H1 (cell line): Measurements from ENCODE around the gene RPRML. TPM values are rescaled to one million over a fixed set of nuclear protein-coding genes. Genes with fewer than 3 reads are reported as not detected.

Experiments
- CTCF ChIA-PET: fragments of 300-600 bp; sonication (Branson Sonifier 250); formaldehyde crosslinking; loops from one replicate; lab custom pipeline; 2021; ENCODE audit not compliant: partially characterized antibody; lab: Charles Lee
- POLR2A ChIA-PET: fragments of 300-600 bp; sonication (Branson Sonifier 250); formaldehyde crosslinking; loops from one replicate; lab custom pipeline; 2021; ENCODE audit warnings: inconsistent platforms; ENCODE audit not compliant: partially characterized antibody; lab: Charles Lee
- DNase-seq, 2 experiments: peaks; one replicate each; pipeline versions ENCODE4 v3.0.0 to v3.0.0-alpha.2; 2010 to 2022; ENCODE audit warnings: low spot score in 2 of 2, low read depth in 1 of 2, mixed read lengths in 1 of 2
- FAIRE-seq: peaks from 2 replicates; lab custom pipeline; 2011; peaks lifted over from hg19 to GRCh38; lab: Jason Lieb, UNC
- H2AFZ ChIP-seq: 2 replicates; pipeline ENCODE4 v1.8.1; 2012; ENCODE audit warnings: low read length, inconsistent platforms
- H2AK5ac ChIP-seq: 2 replicates; pipeline ENCODE4 v1.6.1; 2013; ENCODE audit warnings: low read depth, low read length
- H2BK120ac ChIP-seq: replicated peaks from 2 replicates; pipeline ENCODE3; 2013; ENCODE audit warnings: low read depth, low read length, inconsistent platforms
- H2BK12ac ChIP-seq: 2 replicates; pipeline ENCODE4 v1.6.1; 2013; ENCODE audit warnings: low read depth, low read length
- H2BK15ac ChIP-seq: 2 replicates; pipeline ENCODE4 v1.6.1; 2013; ENCODE audit warnings: low read length
- H2BK20ac ChIP-seq: 2 replicates; pipeline ENCODE4 v1.6.1; 2013; ENCODE audit warnings: low read length
- H2BK5ac ChIP-seq: 2 replicates; pipeline ENCODE4 v1.6.1; 2013; ENCODE audit warnings: low read depth, low read length
- H3K14ac ChIP-seq: 2 replicates; pipeline ENCODE4 v1.6.1; 2013; ENCODE audit warnings: inconsistent platforms; ENCODE audit not compliant: insufficient read length
- H3K18ac ChIP-seq: 2 replicates; pipeline ENCODE4 v1.6.1; 2013; ENCODE audit warnings: low read length; ENCODE audit errors: extremely low read depth
- H3K23ac ChIP-seq: 2 replicates; pipeline ENCODE4 v1.6.1; 2013; ENCODE audit warnings: inconsistent platforms; ENCODE audit not compliant: insufficient read length
- H3K23me2 ChIP-seq: 2 replicates; pipeline ENCODE4 v1.6.1; 2013; ENCODE audit warnings: low read depth, low read length
- H3K27ac ChIP-seq: 2 replicates; pipeline ENCODE4 v1.6.1; 2011; ENCODE audit warnings: low read depth, low read length, inconsistent platforms
- H3K27me3 ChIP-seq, 4 experiments: replicated peaks in 1 of 4; 1 replicate in 1 of 4; 2 replicates in 3 of 4; pipeline versions ENCODE4 v1.6.1 to v1.8.1; 2011 to 2013; ENCODE audit warnings: low read length in 3 of 4, mild to moderate bottlenecking in 3 of 4, inconsistent platforms in 2 of 4, mixed read lengths in 2 of 4, moderate library complexity in 1 of 4; ENCODE audit not compliant: control insufficient read depth in 3 of 4, insufficient read depth in 3 of 4; ENCODE audit errors: extremely low read depth in 1 of 4
- H3K36me3 ChIP-seq, 4 experiments: 2 replicates each; pipeline versions ENCODE4 v1.6.1 to v1.8.1; 2011 to 2013; ENCODE audit warnings: mild to moderate bottlenecking in 4 of 4, low read length in 3 of 4, moderate library complexity in 2 of 4, control low read depth in 1 of 4, inconsistent platforms in 1 of 4; ENCODE audit not compliant: insufficient read depth in 4 of 4, control insufficient read depth in 2 of 4
- H3K4ac ChIP-seq: replicated peaks from 2 replicates; pipeline ENCODE3; 2013; ENCODE audit warnings: low read length, low read depth, mixed read lengths, inconsistent platforms; ENCODE audit not compliant: insufficient read length
- H3K4me1 ChIP-seq, 4 experiments: replicated peaks in 1 of 4; 1 replicate in 1 of 4; 2 replicates in 3 of 4; pipeline versions ENCODE4 v1.6.1 to v1.8.1; 2011 to 2013; ENCODE audit warnings: low read length in 3 of 4, inconsistent platforms in 2 of 4, mixed read lengths in 1 of 4; ENCODE audit not compliant: insufficient read depth in 4 of 4, control insufficient read depth in 3 of 4
- H3K4me2 ChIP-seq, 2 experiments: 2 replicates each; pipeline versions ENCODE4 v1.6.1 to v1.8.1; 2011 to 2013; ENCODE audit warnings: low read depth in 2 of 2, low read length in 2 of 2, control low read depth in 1 of 2, inconsistent platforms in 1 of 2, mild to moderate bottlenecking in 1 of 2; ENCODE audit not compliant: insufficient read depth in 1 of 2
- H3K4me3 ChIP-seq, 4 experiments: fragments of 200-600, 300-600 bp in 1 of 4; sonication (generic), shearing (Covaris generic), sonication (Bioruptor Twin) in 1 of 4; 2 replicates each; pipeline versions ENCODE4 v1.5.1 to v1.8.1; 2011 to 2016; ENCODE audit warnings: low read length in 4 of 4, low read depth in 3 of 4, control low read depth in 2 of 4, inconsistent platforms in 2 of 4, mild to moderate bottlenecking in 2 of 4, mixed read lengths in 1 of 4, moderate library complexity in 1 of 4; ENCODE audit not compliant: insufficient read depth in 2 of 4; ENCODE audit errors: extremely low read depth in 1 of 4
- H3K56ac ChIP-seq: replicated peaks from 2 replicates; pipeline ENCODE3; 2013; ENCODE audit warnings: low read depth, mild to moderate bottlenecking, mixed read lengths, low read length, inconsistent platforms; ENCODE audit not compliant: insufficient read length
- H3K79me1 ChIP-seq: 2 replicates; pipeline ENCODE4 v1.6.1; 2013; ENCODE audit warnings: low read depth, low read length, control low read depth
- H3K79me2 ChIP-seq, 2 experiments: 2 replicates each; pipeline versions ENCODE4 v1.6.1 to v1.8.1; 2012 to 2013; ENCODE audit warnings: low read length in 2 of 2, mild to moderate bottlenecking in 2 of 2, inconsistent platforms in 1 of 2; ENCODE audit not compliant: insufficient read depth in 2 of 2, control insufficient read depth in 1 of 2
- H3K9ac ChIP-seq, 4 experiments: replicated peaks in 1 of 4; 1 replicate in 1 of 4; 2 replicates in 3 of 4; pipeline versions ENCODE4 v1.6.1 to v1.8.1; 2011 to 2013; ENCODE audit warnings: low read depth in 3 of 4, low read length in 3 of 4, control low read depth in 2 of 4, mild to moderate bottlenecking in 2 of 4, moderate library complexity in 2 of 4, inconsistent platforms in 1 of 4; ENCODE audit errors: extremely low read depth in 1 of 4
- H3K9me3 ChIP-seq, 2 experiments: 2 replicates each; pipeline versions ENCODE4 v1.6.1 to v1.8.1; 2012 to 2013; ENCODE audit warnings: mild to moderate bottlenecking in 2 of 2, moderate library complexity in 2 of 2, control low read depth in 1 of 2, inconsistent platforms in 1 of 2, low read depth in 1 of 2, low read length in 1 of 2, mixed read lengths in 1 of 2; ENCODE audit not compliant: insufficient read depth in 2 of 2
- H4K20me1 ChIP-seq, 2 experiments: replicated peaks in 1 of 2; 2 replicates each; pipeline versions ENCODE3 to v1.8.1; 2011 to 2013; ENCODE audit warnings: inconsistent platforms in 2 of 2, low read length in 2 of 2, mild to moderate bottlenecking in 1 of 2; ENCODE audit not compliant: insufficient read depth in 2 of 2, control insufficient read depth in 1 of 2
- H4K5ac ChIP-seq: 2 replicates; pipeline ENCODE4 v1.6.1; 2013; ENCODE audit warnings: low read length, low read depth, mixed read lengths, inconsistent platforms; ENCODE audit not compliant: insufficient read length
- H4K8ac ChIP-seq: 2 replicates; pipeline ENCODE4 v1.8.0; 2013; ENCODE audit warnings: mild to moderate bottlenecking, moderate library complexity, low read length, inconsistent platforms; ENCODE audit not compliant: insufficient read depth; ENCODE audit errors: extremely low read depth
- H4K91ac ChIP-seq: replicated peaks from 2 replicates; pipeline ENCODE3; 2013; ENCODE audit warnings: low read length, mixed read lengths, inconsistent platforms; ENCODE audit not compliant: insufficient read length
- CREB1 ChIP-seq: IDR thresholded peaks from 2 replicates; pipeline ENCODE4 v1.6.1; 2012; ENCODE audit warnings: inconsistent platforms
- EGR1 ChIP-seq: IDR thresholded peaks from 2 replicates; pipeline ENCODE4 v1.6.1; 2011; ENCODE audit warnings: low read depth, low read length, borderline replicate concordance
- KDM1A ChIP-seq: fragments of 200-600, 300-600 bp; sonication (generic); IDR thresholded peaks from 2 replicates; pipeline ENCODE4 v1.7.1; 2016; ENCODE audit warnings: mild to moderate bottlenecking, low read length, borderline replicate concordance
- SUZ12 ChIP-seq: fragments of 200-600 bp; sonication (generic); IDR thresholded peaks from 2 replicates; pipeline ENCODE4 v1.6.1; 2012; ENCODE audit warnings: mild to moderate bottlenecking, inconsistent platforms, low read length, moderate library complexity, mixed read lengths
- WGBS, 2 experiments: shearing (Covaris generic) in 1 of 2; methylation state at CpG; one replicate each; pipeline versions ENCODE4 v1.1.6 to v1.1.7; 2013 to 2015; ENCODE audit warnings: low lambda C conversion rate in 2 of 2, mixed read lengths in 2 of 2, inconsistent platforms in 1 of 2, low coverage in 1 of 2, missing lambda C conversion rate in 1 of 2; ENCODE audit not compliant: insufficient replicate concordance in 2 of 2, insufficient coverage in 1 of 2, insufficient read length in 1 of 2; ENCODE audit errors: extremely low coverage in 1 of 2, missing lambda C conversion rate in 1 of 2; 5-methylcytosine and 5-hydroxymethylcytosine counted together
- polyA plus RNA-seq, 7 experiments: library from polyadenylated mRNA; depleted of rRNA in 3 of 7; stranded (reverse) in 5 of 7; unstranded in 2 of 7; fragments of >200 nt in 5 of 7; fragments of 200-250 nt in 2 of 7; gene quantifications; 1 replicate in 5 of 7; 2 replicates in 1 of 7; 4 replicates in 1 of 7; pipeline versions ENCODE4 v1.2.1 to v1.2.3, GENCODE V29; 2011 to 2013; ENCODE audit warnings: missing spikeins in 2 of 7, mixed read lengths in 2 of 7
- total RNA-seq: library from RNA; stranded (reverse); fragmentation: NEBNext Ultra II Directional; extraction: Animal tissue kit (Norgen Biotek cat#: 25700); gene quantifications from 2 replicates; pipeline ENCODE4 v1.2.1, GENCODE V29; 2021

Gene RPRML
- total and polyA plus RNA-seq, 2 of the 8 experiments (the other 6 are each of a cell fraction or from before 2014, with no cell fraction given): 3.5 to 5.5 TPM

GRCh38 chr17:47004906-47005305, 25.9 kb upstream of the RPRML start:
- Histone ChIP-seq H2AK5ac (no peak overlapping the region), H4K20me1 (no peaks in the 10 kb centered on the region), H3K9ac (no peak overlapping the region), H3K4me3 (no peak overlapping the region), H3K18ac (no peak overlapping the region), H2BK15ac (no peak overlapping the region), H3K27me3 (no peaks in the 10 kb centered on the region), H3K14ac (no peak overlapping the region), H3K36me3 (no peaks in the 10 kb centered on the region), H3K27ac (no peak overlapping the region), H4K91ac (no peak overlapping the region), H3K4me2 (no peak overlapping the region), H3K56ac (no peak overlapping the region), H4K8ac (no peak overlapping the region), H2AFZ (no peak overlapping the region), H2BK120ac (no peak overlapping the region), H3K4ac (no peak overlapping the region), H2BK5ac (no peak overlapping the region), H3K23me2 (no peaks in the 10 kb centered on the region), H2BK20ac (no peak overlapping the region), H3K79me2 (no peaks in the 10 kb centered on the region), H2BK12ac (no peak overlapping the region), H3K9me3 (no peaks in the 10 kb centered on the region), H3K79me1 (no peaks in the 10 kb centered on the region), H4K5ac (no peak overlapping the region), H3K23ac (no peak overlapping the region), H3K4me1 (no peaks in the 10 kb centered on the region)
- TF ChIP-seq CREB1: no peak
- TF ChIP-seq KDM1A: no peak
- TF ChIP-seq SUZ12: no peak
- no peak for TF ChIP-seq EGR1
- CTCF ChIA-PET: interaction anchor here (1.3 to 3.6 kb wide), 5 partner anchors 27 to 162 kb away, joined by 4 to 28 read pairs (median 4); no protein-coding TSS in a partner anchor
- 90% methylated on average over 1 of the region's 1 CpG; no CpG with 5 or more reads in 1 of the 2 experiments for WGBS, 2 experiments
- POLR2A ChIA-PET: interaction anchor here (1.6 kb wide), 1 partner anchor 62 kb away, joined by 7 read pairs; no protein-coding TSS in a partner anchor
- FAIRE-seq: no peak
- no peak for DNase-seq
